ENCODE measurements around the gene HK1.

Gene HK1

GRCh38 chr10:69375307-69376151, 97.2 kb downstream of the HK1 start:
- TF ChIP-seq GATA2 (IDR thresholded peaks at IDR 0.05; ENCODE audit: low read depth, low read length): no peak

- no peak for TF ChIP-seq GATA3 (IDR thresholded peaks at IDR 0.05; ENCODE audit: low read depth, low read length)
- TF ChIP-seq GATA2 (IDR thresholded peaks at IDR 0.05; ENCODE audit: low read depth, low read length): no peak
Measured at GRCh38 chr10:69376662-69377061, 98.4 kb downstream of the HK1 start.

- TF ChIP-seq GATA3 (IDR thresholded peaks at IDR 0.05; ENCODE audit: low read depth, low read length) (no peak), GATA2 (IDR thresholded peaks at IDR 0.05; ENCODE audit: low read depth, low read length) (no peak)
Measured at GRCh38 chr10:69377191-69377590, 98.9 kb downstream of the HK1 start.

DNA sequence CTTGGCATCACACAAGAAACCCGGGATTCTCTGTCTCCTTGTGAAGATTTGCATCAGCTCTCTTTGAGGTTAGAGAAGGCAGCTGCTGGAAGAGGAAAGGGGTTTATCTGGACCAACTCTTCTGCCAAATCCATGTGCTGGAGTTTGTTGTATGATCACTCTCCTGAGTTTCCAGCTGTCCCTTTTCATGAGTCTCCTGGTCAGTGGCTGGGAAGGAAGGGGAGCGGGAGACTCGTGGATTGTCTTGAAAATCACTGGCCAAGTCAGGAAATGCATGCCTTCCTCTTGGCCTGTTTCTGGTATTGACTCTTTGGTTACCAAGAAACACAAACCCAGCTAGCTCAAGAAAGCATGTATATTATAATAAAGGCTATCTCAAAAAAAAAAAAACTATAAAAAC, 99.6 kb downstream of the HK1 start:
- no peak for TF ChIP-seq GATA3 (IDR thresholded peaks at IDR 0.05; ENCODE audit: low read depth, low read length)
- TF ChIP-seq GATA2 (IDR thresholded peaks at IDR 0.05; ENCODE audit: low read depth, low read length): no peak

- no peak for TF ChIP-seq GATA2 (IDR thresholded peaks at IDR 0.05; ENCODE audit: low read depth, low read length)
Measured at GRCh38 chr10:69379800-69380199, 101.5 kb downstream of the HK1 start.

- TF ChIP-seq GATA3 (IDR thresholded peaks at IDR 0.05; ENCODE audit: low read depth, low read length) (no peak), GATA2 (IDR thresholded peaks at IDR 0.05; ENCODE audit: low read depth, low read length) (no peak)
Measured at GRCh38 chr10:69382382-69383117, 104.3 kb downstream of the HK1 start.

DNA sequence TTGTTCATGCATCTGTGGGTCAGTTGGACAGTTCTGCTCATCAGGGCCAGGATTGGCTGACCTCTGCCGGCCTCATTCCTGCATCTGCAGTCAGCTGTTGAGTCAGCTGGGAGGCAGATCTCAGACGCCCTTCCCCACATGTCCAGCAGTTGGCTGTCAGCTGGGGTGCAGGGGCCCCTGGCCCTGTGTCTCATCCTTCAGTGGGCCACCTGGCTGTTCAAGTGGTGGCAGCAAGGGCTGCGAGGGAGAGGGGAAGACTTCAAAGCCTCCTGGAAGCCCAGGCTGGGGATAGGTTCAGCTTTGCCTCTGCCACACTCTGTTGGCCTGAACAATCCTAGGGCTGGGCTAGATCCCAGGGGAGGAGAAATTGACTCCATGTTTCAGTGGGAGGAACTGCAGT, 105.3 kb downstream of the HK1 start:
- no peak for TF ChIP-seq GATA3 (IDR thresholded peaks at IDR 0.05; ENCODE audit: low read depth, low read length)
- TF ChIP-seq GATA2 (IDR thresholded peaks at IDR 0.05; ENCODE audit: low read depth, low read length): no peak

- TF ChIP-seq GATA2 (IDR thresholded peaks at IDR 0.05; ENCODE audit: low read depth, low read length) (no peak), GATA3 (IDR thresholded peaks at IDR 0.05; ENCODE audit: low read depth, low read length) (no peak)
Measured at GRCh38 chr10:69384320-69384719, 106.0 kb downstream of the HK1 start.

GRCh38 chr10:69385454-69386350, 107.4 kb downstream of the HK1 start:
- TF ChIP-seq GATA3 (IDR thresholded peaks at IDR 0.05; ENCODE audit: low read depth, low read length) (no peak), GATA2 (IDR thresholded peaks at IDR 0.05; ENCODE audit: low read depth, low read length) (no peak)

DNA sequence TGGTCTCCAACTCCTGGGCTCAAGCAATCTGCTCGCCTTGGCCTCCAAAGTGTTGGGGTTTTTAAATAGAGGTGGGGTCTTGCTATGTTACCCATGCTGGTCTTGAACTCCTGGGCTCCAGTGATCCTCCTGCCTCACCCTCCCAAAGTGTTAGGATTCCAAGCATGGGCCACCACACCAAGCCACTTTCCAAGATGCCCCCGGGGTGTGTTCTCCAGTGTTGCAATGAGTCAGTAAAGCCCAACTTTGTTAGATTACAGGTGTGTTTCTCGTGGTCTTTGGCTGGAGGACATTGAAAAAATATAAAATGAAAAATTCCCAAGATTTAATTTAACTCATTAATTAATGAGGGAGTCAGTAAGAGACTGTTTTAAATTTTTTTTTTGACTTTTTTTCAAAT, 109.2 kb downstream of the HK1 start:
- no peak for TF ChIP-seq GATA3 (IDR thresholded peaks at IDR 0.05; ENCODE audit: low read depth, low read length)
- no peak for TF ChIP-seq GATA2 (IDR thresholded peaks at IDR 0.05; ENCODE audit: low read depth, low read length)

- TF ChIP-seq GATA2 (IDR thresholded peaks at IDR 0.05; ENCODE audit: low read depth, low read length): no peak
- no peak for TF ChIP-seq GATA3 (IDR thresholded peaks at IDR 0.05; ENCODE audit: low read depth, low read length)
Measured at GRCh38 chr10:69388488-69388887, 110.2 kb downstream of the HK1 start.

DNA sequence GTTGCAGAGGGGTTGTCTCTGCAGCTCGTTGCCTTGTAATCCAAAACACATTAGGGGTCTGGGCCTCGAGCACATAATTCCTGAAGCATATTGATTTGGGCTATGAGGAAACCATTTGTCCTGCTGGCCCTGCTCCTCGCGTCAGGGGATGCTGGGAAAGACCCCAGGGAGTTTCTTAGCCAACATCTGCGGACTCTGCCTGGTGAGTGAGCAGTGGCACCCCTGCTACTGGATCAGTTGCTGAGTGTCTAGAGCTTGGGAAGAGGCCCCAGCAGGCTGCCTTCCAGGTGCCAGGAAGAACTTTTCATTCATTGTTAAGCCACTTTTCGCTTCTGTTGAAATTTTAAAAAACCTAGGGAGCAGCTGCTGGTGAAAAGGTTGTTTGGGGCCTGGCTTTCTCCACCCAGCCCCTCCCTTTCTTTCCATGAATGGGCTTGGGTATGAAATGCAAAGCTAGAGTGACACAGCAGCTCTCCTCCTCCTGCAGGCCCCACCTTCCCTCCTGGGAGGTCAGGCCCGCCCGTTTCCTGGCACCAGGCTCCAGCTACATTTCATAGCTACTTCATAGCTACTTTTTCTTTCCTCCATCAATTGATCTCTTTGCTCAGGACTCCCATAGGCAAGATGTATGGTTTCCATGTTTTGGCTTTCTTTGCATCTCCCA, 111.7 kb downstream of the HK1 start:
- TF ChIP-seq GATA3 (IDR thresholded peaks at IDR 0.05; ENCODE audit: low read depth, low read length) (no peak), GATA2 (IDR thresholded peaks at IDR 0.05; ENCODE audit: low read depth, low read length) (no peak)

- TF ChIP-seq GATA2 (IDR thresholded peaks at IDR 0.05; ENCODE audit: low read depth, low read length) (no peak), GATA3 (IDR thresholded peaks at IDR 0.05; ENCODE audit: low read depth, low read length) (no peak)
Measured at GRCh38 chr10:69391158-69391557, 112.9 kb downstream of the HK1 start.

Data from SH-SY5Y (cell line).